NCI-H2227 (cell line): ENCODE measurements around the gene GET4.

Experiments
- DNase-seq: peaks from one replicate; lab custom pipeline; 2025; ENCODE audit not compliant: unreplicated experiment; lab: John Stamatoyannopoulos, UW

Gene GET4

GRCh38 chr7:945147-945555, 68.8 kb downstream of the GET4 start:
- DNase-seq, result no peak

GRCh38 chr7:945556-946255, 69.4 kb downstream of the GET4 start:
- DNase-seq, result no peak
